Mesenteric fat pad (tissue), 1 donor: Measurements from ENCODE around the gene ARHGAP10. TPM values are rescaled to one million over a fixed set of nuclear protein-coding genes. Genes with fewer than 3 reads are reported as not detected.

Source experiments
- DNase-seq: peaks from one replicate; pipeline ENCODE4 v3.0.0-alpha.2; 2020; ENCODE audit warnings: low spot score
- total RNA-seq: library from RNA; stranded (reverse); fragmentation: NEBNext Ultra II Directional; extraction: Animal tissue kit (Norgen Biotek cat#: 25700); gene quantifications from one replicate; pipeline ENCODE4 v1.2.1, GENCODE V29; 2021
- donor health status: DM: yes; HTN: yes; CAD: no.

Gene ARHGAP10
- total RNA-seq, 1 donor from 2014 or later: 43.4 TPM

DNA sequence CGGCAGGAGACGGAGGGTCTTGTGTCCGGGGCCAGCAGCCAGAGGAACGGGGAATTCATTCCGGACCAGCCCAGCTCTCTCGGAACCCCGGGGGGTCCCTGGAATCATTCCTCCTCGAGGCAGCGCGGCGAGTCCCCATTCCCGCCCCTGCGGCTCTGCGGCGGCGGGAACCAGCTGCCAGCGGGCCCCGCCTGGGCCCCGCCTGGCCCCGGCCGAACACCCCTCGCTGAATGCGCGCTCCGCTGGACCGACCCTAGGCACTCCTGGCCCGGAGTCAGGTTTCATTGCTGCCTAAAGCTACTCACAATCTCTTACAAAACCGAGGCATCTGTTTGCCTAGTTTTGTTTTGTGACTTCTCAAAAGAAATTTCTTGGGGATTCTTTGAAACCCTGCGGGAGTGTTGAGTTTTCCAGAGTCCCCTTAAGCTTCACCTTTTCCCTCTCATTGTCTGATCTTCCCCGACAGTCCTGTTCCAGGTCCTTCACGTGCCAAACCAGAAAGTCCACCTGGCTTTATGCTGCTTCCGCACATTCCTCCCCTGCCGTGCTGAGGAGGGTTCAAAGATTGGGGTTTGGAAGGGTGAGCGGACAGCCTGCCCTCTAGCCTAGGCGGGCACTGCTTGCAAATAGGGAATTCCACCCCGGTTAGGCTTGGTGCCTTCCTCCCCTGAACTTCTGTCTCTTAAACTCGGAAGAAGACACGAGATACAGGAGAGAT, 789 bp downstream of the ARHGAP10 start:
- no peak for DNase-seq

- DNase-seq: no peak
Measured at GRCh38 chr4:147733716-147734344, 1.9 kb downstream of the ARHGAP10 start.

- DNase-seq: no peak
Measured at GRCh38 chr4:147734496-147734895, 2.6 kb downstream of the ARHGAP10 start.

- DNase-seq: no peak
Measured at GRCh38 chr4:147735413-147736301, 3.8 kb downstream of the ARHGAP10 start.

DNA sequence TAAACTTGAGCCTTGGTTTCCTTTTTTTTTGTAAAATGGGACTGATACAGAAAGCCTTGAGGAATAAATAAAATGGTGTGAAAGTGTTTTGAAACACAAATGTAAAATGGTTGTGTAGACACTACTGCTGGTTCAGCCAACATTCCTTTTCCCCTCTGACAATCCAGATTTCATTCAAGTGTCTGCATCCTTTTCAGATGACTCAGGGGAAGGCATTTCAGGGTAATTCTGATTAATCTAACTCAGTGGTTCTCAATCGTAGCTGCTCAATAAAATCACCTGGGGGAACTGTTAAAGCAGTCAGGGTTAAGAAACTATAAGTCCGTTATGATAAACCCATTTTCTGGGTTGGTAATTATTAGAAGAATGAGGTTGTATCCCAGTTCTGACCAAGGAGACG, 4.6 kb downstream of the ARHGAP10 start:
- no peak for DNase-seq

- no peak for DNase-seq
Measured at GRCh38 chr4:147737623-147738022, 5.7 kb downstream of the ARHGAP10 start.

DNA sequence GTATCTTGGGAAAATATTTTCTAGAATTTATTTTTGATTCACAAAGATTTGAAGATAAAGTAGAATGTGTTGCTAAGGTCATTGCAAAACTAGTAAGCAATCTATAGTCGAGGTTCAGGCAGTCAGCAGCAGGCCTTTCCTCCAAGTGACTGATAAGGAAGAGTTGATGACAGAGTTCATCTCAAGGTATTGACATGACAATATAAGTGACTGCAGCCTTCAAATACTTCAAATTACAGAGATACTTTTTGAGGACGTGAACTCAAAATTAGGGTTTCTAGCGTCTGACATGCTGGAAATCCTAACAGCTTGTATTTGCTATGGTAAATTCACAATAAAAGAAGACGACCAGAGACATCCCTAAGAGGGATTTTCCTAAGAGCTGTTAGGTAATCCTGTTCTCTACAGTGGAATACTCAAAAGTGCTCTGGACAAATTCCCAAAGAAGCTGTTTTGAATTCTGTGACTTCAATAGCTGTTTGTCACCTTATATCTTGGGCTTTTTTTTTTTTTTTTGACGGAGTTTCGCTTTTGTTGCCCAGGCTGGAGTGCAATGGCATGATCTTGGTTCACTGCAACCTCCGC, 7.4 kb downstream of the ARHGAP10 start:
- DNase-seq: no peak

- no peak for DNase-seq
Measured at GRCh38 chr4:147740176-147740575, 8.3 kb downstream of the ARHGAP10 start.

DNA sequence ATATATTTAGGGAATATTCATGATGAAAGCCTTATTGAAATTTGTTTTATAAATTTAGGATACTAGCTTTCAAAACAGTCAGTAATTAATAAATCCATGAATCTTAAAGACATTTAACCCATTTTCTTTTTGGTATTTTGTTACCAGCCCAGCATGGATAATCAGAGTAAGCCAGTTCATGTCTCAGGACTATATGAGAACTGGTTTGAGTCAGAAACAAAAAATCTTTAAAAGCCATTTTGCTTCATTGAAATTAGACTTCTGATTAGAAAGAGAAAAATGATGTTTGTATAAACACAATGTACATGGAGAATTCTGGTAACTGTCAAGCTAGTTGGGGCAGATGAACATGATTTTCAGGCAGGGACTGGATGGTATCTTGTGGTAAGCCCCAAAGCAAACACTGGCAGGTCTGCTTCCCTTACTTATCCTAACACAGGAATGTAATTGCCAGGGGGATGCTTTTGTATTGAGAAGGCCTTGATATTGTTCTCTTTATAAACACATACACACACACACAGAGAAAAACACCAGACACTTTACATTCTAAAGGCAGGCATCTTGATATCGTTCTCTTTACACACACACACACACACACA, 9.4 kb downstream of the ARHGAP10 start:
- no peak for DNase-seq

DNA sequence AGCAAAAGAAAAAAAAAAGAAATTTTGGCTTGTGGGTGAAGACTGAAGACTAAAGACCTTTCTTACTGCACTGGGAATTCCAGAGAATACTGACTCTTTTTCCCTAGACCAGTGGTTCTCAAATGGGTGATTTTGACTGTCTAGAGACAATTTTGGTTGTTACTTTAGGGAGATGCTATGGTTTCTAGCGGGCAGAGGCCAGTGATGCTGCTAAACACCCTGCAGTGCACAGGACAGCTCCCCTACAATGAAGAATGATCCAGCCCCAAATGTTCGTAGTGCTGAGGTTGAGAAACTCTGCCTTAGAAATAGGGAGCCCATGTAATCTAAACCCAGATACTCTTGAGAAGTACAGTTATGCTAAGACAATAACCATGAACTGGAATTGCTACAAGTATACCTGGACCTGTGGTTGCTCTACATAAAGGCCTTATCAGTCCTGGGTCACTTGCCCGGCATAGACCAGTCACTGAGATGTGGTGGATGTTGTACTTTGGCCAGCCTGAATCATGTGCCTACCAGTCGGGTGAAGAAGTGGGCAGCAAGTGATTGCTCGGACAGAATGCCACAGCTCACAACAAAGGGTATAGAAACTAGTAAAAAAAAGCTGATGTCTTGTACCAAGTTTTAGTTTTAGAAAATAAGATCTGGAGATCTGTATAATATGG, 16.0 kb downstream of the ARHGAP10 start:
- DNase-seq: no peak

- DNase-seq: no peak
Measured at GRCh38 chr4:147749811-147750321, 18.0 kb downstream of the ARHGAP10 start.

GRCh38 chr4:147753047-147753446, 21.2 kb downstream of the ARHGAP10 start:
- DNase-seq: no peak

DNA sequence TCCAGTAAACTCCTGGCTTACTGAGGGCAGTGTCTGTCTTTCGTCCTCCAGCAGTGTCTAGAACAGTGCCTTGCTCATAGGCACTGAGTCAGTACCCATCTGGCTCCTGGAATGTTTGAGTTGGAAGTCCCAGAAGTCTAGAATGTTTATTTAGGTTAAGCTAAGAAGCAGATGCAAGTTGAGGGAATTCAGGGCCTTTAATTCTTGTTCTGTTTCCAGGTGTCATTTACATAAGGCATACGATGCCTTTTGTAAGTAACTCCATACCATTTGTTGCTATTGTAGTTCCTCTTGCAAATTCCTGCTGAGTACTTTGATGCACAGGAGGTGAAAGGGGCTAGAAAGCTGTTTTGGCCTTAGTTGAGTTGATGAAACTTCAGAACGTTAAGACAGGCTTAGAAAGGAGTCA, 22.2 kb downstream of the ARHGAP10 start:
- no peak for DNase-seq

GRCh38 chr4:147755561-147756295, 23.8 kb downstream of the ARHGAP10 start:
- DNase-seq: no peak

DNA sequence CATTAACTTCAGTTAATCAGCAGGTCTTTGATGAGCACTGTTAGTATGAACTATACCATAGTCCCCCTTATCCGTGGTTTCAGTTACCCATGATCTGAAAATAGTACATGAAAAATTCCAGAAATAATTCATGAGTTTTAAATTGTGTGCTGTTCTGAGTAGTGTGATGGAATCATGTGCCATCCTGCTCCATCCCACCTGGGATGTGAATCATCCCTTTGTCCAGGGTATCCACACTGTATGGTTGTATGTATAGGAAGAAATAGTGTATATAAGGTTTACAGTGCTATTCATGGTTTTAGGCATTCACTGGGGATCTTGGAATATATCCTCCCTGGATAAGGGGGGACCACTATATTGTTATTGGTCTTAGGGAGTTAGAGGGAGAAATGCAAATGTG, 24.5 kb downstream of the ARHGAP10 start:
- no peak for DNase-seq

DNA sequence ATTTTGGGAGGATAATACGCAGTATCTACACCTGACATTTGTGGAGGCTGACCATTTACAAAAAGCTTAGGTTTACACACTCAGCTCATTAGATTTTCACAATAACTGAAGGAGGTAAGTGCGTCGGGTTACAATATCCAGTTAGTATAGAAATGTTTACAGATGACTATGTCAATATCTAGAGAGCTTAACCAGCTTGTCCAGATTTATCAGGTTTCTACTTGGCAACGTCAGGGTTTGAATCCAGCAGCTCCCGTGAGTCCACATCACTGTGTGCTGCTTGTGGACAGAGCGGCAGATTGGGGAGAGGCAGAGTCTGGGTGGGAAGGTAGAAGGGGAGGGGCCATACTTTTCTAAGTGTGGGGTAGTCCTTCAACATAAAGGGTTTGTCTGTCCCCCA, 28.3 kb downstream of the ARHGAP10 start:
- DNase-seq: no peak

DNA sequence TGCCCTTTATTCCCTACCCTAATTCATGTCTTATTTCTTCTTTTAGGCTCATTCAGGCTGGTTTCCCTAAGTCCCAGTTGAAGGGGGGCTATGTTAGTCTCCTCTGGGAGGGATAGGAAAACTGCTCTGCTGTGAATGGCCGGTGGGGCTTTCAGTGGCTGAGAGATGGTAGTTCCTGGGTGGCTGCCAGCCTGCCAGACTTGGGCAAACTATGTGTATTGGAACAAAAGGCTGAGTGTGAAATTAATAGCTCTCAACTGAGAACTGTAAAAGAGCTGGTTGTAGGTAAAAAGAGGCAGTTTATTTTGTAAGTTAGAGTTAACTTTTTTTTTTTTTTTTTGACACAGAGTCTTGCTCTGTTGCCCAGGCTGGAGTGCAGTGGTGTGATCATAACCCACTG, 28.8 kb downstream of the ARHGAP10 start:
- DNase-seq: no peak

DNA sequence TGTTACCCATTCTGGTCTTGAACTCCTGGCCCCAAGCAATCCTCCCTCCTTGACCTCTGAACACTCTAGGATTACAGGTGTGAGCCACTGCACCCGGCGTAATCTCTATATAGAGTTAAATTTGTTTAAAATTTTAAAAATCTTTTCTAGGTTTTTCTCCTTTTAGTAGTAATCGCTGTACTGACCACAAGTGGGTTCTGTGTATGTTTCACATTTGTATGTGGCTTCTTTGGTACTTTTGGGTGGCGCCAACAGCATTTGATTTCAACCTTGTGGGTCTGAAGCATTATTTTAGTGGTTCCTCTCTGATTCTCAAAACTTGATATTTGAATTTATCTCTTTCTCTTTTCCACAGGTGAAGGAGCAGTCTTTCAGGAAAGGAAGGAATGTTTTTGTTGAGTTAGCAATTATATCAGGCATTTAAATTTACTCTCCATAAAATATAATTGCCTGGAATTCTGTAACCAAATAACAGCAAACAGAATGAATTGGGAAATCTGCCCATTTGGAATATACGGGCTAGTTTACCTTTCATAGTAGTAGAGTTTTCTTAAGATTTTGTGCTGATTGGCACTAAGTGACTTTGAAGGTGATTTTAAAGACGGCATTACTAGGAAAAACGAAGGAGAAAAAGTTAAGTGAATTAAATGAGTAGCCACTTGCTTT, 29.5 kb downstream of the ARHGAP10 start:
- no peak for DNase-seq

GRCh38 chr4:147764337-147764736, 32.4 kb downstream of the ARHGAP10 start:
- DNase-seq: no peak
